ENCODE measurements around the gene TFAP2A. TPM values are rescaled to one million over a fixed set of nuclear protein-coding genes. Genes with fewer than 3 reads are reported as not detected.
A peak's percentile ranks its signal among the peaks of the same experiment; 100 is the strongest.

The TFAP2A gene
- total RNA-seq, 1 donor from 2014 or later = 66.6 TPM

GRCh38 chr6:10362300-10362699, 52.6 kb downstream of the TFAP2A start:
- Mint-ChIP-seq H3K27me3 (no peaks in the 10 kb centered on the region), H3K9me3 (peaks cover 4% of the 10 kb centered on the region), H3K4me3 (no peak overlapping the region), H3K27ac (no peak overlapping the region), H3K4me1 (ENCODE audit: unreplicated experiment) (no peaks in the 10 kb centered on the region), H3K36me3 (no peaks in the 10 kb centered on the region)
- no peak for DNase-seq (ENCODE audit: extremely low spot score, unreplicated experiment)
- TF ChIP-seq CTCF (conservative IDR thresholded peaks at IDR 0.05) = no peak

- DNase-seq (ENCODE audit: extremely low spot score, unreplicated experiment) = no peak
- H3K36me3 Mint-ChIP-seq = no peaks in the 10 kb centered on the region
- H3K4me3 Mint-ChIP-seq = no peak overlapping the region
- no peaks in the 10 kb centered on the region for H3K4me1 Mint-ChIP-seq (ENCODE audit: unreplicated experiment)
- H3K9me3 Mint-ChIP-seq = peaks cover 4% of the 10 kb centered on the region
- H3K27ac Mint-ChIP-seq = no peak overlapping the region
- no peak for TF ChIP-seq CTCF (conservative IDR thresholded peaks at IDR 0.05)
- H3K27me3 Mint-ChIP-seq = no peaks in the 10 kb centered on the region
Measured at GRCh38 chr6:10361428-10361827, 53.4 kb downstream of the TFAP2A start.

- no peak for DNase-seq (ENCODE audit: extremely low spot score, unreplicated experiment)
- Mint-ChIP-seq H3K36me3 (no peaks in the 10 kb centered on the region), H3K9me3 (peaks cover under 1% of the 10 kb centered on the region), H3K4me1 (ENCODE audit: unreplicated experiment) (peaks cover 4% of the 10 kb centered on the region), H3K27me3 (peaks cover 4% of the 10 kb centered on the region), H3K27ac (no peak overlapping the region), H3K4me3 (no peak overlapping the region)
- TF ChIP-seq CTCF (conservative IDR thresholded peaks at IDR 0.05) = no peak
Measured at GRCh38 chr6:10359581-10359980, 55.3 kb downstream of the TFAP2A start.

GRCh38 chr6:10355115-10355702, 59.7 kb downstream of the TFAP2A start:
- H3K27me3 Mint-ChIP-seq = peaks cover 4% of the 10 kb centered on the region
- DNase-seq (ENCODE audit: extremely low spot score, unreplicated experiment) = no peak
- H3K4me3 Mint-ChIP-seq = no peak overlapping the region
- H3K4me1 Mint-ChIP-seq (ENCODE audit: unreplicated experiment) = peaks cover 4% of the 10 kb centered on the region
- no peaks in the 10 kb centered on the region for H3K36me3 Mint-ChIP-seq
- TF ChIP-seq CTCF (conservative IDR thresholded peaks at IDR 0.05) = no peak
- peak overlapping the region; percentile 6 for H3K27ac Mint-ChIP-seq
- H3K9me3 Mint-ChIP-seq = peaks cover 4% of the 10 kb centered on the region

GRCh38 chr6:10351791-10352190, 63.1 kb downstream of the TFAP2A start:
- H3K4me3 Mint-ChIP-seq = no peak overlapping the region
- no peak for DNase-seq (ENCODE audit: extremely low spot score, unreplicated experiment)
- no peaks in the 10 kb centered on the region for H3K36me3 Mint-ChIP-seq
- peaks cover 4% of the 10 kb centered on the region for H3K4me1 Mint-ChIP-seq (ENCODE audit: unreplicated experiment)
- no peak overlapping the region for H3K27ac Mint-ChIP-seq
- H3K27me3 Mint-ChIP-seq = peaks cover 4% of the 10 kb centered on the region
- TF ChIP-seq CTCF (conservative IDR thresholded peaks at IDR 0.05) = no peak
- peaks cover 12% of the 10 kb centered on the region for H3K9me3 Mint-ChIP-seq

- no peak overlapping the region for H3K4me3 Mint-ChIP-seq
- H3K9me3 Mint-ChIP-seq = peaks cover 12% of the 10 kb centered on the region
- H3K4me1 Mint-ChIP-seq (ENCODE audit: unreplicated experiment) = peaks cover 4% of the 10 kb centered on the region
- DNase-seq (ENCODE audit: extremely low spot score, unreplicated experiment) = no peak
- H3K36me3 Mint-ChIP-seq = no peaks in the 10 kb centered on the region
- H3K27ac Mint-ChIP-seq = peak overlapping the region; percentile 31
- TF ChIP-seq CTCF (conservative IDR thresholded peaks at IDR 0.05) = no peak
- peaks cover 4% of the 10 kb centered on the region for H3K27me3 Mint-ChIP-seq
Measured at GRCh38 chr6:10350720-10351119, 64.2 kb downstream of the TFAP2A start.
